ENCODE measurements around the gene ABCF2. TPM values are rescaled to one million over a fixed set of nuclear protein-coding genes. Genes with fewer than 3 reads are reported as not detected.

The ABCF2 gene
- total and polyA plus RNA-seq, 2 of the 13 experiments (the other 11 are each of a cell fraction or from before 2014, with no cell fraction given), result 16.3 to 42.5 TPM

GRCh38 chr7:151232091-151232916 lies 5.3 kb upstream of the ABCF2 start, which contains the start of gene CHPF2 (continued):
- no peak for TF ChIP-seq ATF1 (CRISPR knock-in tag; IDR thresholded peaks at IDR 0.05)
- no peak for TF ChIP-seq ZBTB40 (IDR thresholded peaks at IDR 0.05)
- no peak; the same call in 1 of the 2 replicates for TF ChIP-seq ZBTB40 (CRISPR knock-in tag; IDR thresholded peaks at IDR 0.05)
- no peak for TF ChIP-seq SNAPC4 (CRISPR knock-in tag; IDR thresholded peaks at IDR 0.05)
- no peak for TF ChIP-seq ZNF432 (CRISPR knock-in tag; IDR thresholded peaks at IDR 0.05; ENCODE audit: borderline replicate concordance)
- 0 out of 2 replicates have a peak, but pooled peaks have one; percentile 64 for TF ChIP-seq YEATS2 (CRISPR knock-in tag; IDR thresholded peaks at IDR 0.05; ENCODE audit: borderline replicate concordance)
- no peak for TF ChIP-seq SIX4 (CRISPR knock-in tag; IDR thresholded peaks at IDR 0.05)
